Naive thymus-derived CD4-positive, alpha-beta T cell (primary cell): ENCODE data around the gene RIMS1. TPM values are rescaled to one million over a fixed set of nuclear protein-coding genes. Genes with fewer than 3 reads are reported as not detected.

Experiments used
- ATAC-seq: fragments of 150-1000 bp; cut with Tn5 transposase; 2 replicates; pipeline ENCODE4 v1.10.0; 2021; ENCODE audit warnings: mild to moderate bottlenecking, moderate library complexity
- CTCF ChIA-PET: fragments of 350-600 bp; sonication (Branson Sonifier 250); formaldehyde crosslinking; loops from one replicate; lab custom pipeline; 2021; ENCODE audit warnings: antibody characterized with exemption; lab: Charles Lee
- POLR2A ChIA-PET: fragments of 350-600 bp; sonication (Branson Sonifier 250); formaldehyde crosslinking; loops from one replicate; lab custom pipeline; 2021; ENCODE audit warnings: antibody characterized with exemption, inconsistent platforms; lab: Charles Lee
- DNase-seq, 9 donors: peaks; one replicate each; pipeline versions ENCODE4 v3.0.0 to v3.0.0-alpha.2; 2020 to 2022; ENCODE audit warnings: mixed read lengths in 1 of 9
- H3K27ac ChIP-seq: one replicate; pipeline ENCODE4 v1.7.0; 2013; ENCODE audit warnings: mild to moderate bottlenecking, low read depth, low read length, moderate library complexity
- H3K27me3 ChIP-seq, 2 donors: one replicate each; pipeline ENCODE4 v1.7.0; 2013; ENCODE audit warnings: low read length in 2 of 2, mild to moderate bottlenecking in 2 of 2, moderate library complexity in 2 of 2; ENCODE audit not compliant: control insufficient read depth in 2 of 2, insufficient read depth in 2 of 2
- H3K36me3 ChIP-seq, 3 experiments: 1 replicate in 2 of 3; 2 replicates in 1 of 3; pipeline ENCODE4 v1.7.0; 2013; ENCODE audit warnings: low read length in 3 of 3, mild to moderate bottlenecking in 3 of 3, moderate library complexity in 1 of 3; ENCODE audit not compliant: insufficient read depth in 3 of 3, control insufficient read depth in 2 of 3
- H3K4me1 ChIP-seq, 2 donors: one replicate each; pipeline ENCODE4 v1.7.0; 2013; ENCODE audit warnings: low read length in 2 of 2, mild to moderate bottlenecking in 2 of 2, moderate library complexity in 1 of 2; ENCODE audit not compliant: control insufficient read depth in 2 of 2, insufficient read depth in 2 of 2
- H3K4me3 ChIP-seq: 2 replicates; pipeline ENCODE4 v1.7.0; 2013; ENCODE audit warnings: mild to moderate bottlenecking, low read length
- H3K9me3 ChIP-seq, 3 experiments: 1 replicate in 2 of 3; 2 replicates in 1 of 3; pipeline ENCODE4 v1.7.0; 2013; ENCODE audit warnings: low read length in 3 of 3; ENCODE audit not compliant: control insufficient read depth in 2 of 3
- H3K27ac Mint-ChIP-seq, 9 donors: one replicate each; pipeline ENCODE4 v1.8.0; 2020 to 2022; ENCODE audit warnings: mixed read lengths in 9 of 9, mild to moderate bottlenecking in 8 of 9, moderate library complexity in 5 of 9, inconsistent platforms in 2 of 9
- H3K27me3 Mint-ChIP-seq, 5 donors: one replicate each; pipeline ENCODE4 v1.8.0; 2021 to 2022; ENCODE audit warnings: mixed read lengths in 5 of 5, mild to moderate bottlenecking in 1 of 5
- H3K36me3 Mint-ChIP-seq, 5 donors: one replicate each; pipeline ENCODE4 v1.8.0; 2020 to 2022; ENCODE audit warnings: mixed read lengths in 5 of 5, mild to moderate bottlenecking in 3 of 5, inconsistent platforms in 1 of 5
- H3K4me1 Mint-ChIP-seq, 7 donors: one replicate each; pipeline ENCODE4 v1.8.0; 2020 to 2022; ENCODE audit warnings: mixed read lengths in 7 of 7, mild to moderate bottlenecking in 3 of 7, inconsistent platforms in 1 of 7
- H3K4me3 Mint-ChIP-seq, 10 donors: one replicate each; pipeline ENCODE4 v1.8.0; 2020 to 2022; ENCODE audit warnings: mild to moderate bottlenecking in 10 of 10, mixed read lengths in 10 of 10, moderate library complexity in 6 of 10, inconsistent platforms in 2 of 10
- H3K9me3 Mint-ChIP-seq, 11 donors: one replicate each; pipeline ENCODE4 v1.8.0; 2020 to 2022; ENCODE audit warnings: mixed read lengths in 11 of 11, mild to moderate bottlenecking in 4 of 11, inconsistent platforms in 1 of 11, moderate library complexity in 1 of 11
- intact Hi-C, 2 donors: fragments of 100-400 bp; cut with micrococcal nuclease; formaldehyde crosslinking; loops; one replicate each; pipeline ENCODE4 v1.15.1; 2023
- polyA plus RNA-seq, 2 donors: library from polyadenylated mRNA; unstranded; fragments of 300-500 nt; fragmentation: Illumina TruSeq; gene quantifications; one replicate each; pipeline ENCODE4 v1.2.3, GENCODE V29; 2021
- total RNA-seq, 6 experiments: library from RNA in 5 of 6; stranded (reverse) in 5 of 6; gene quantifications; 1 replicate in 5 of 6; 2 replicates in 1 of 6; pipeline ENCODE4 v1.2.3 and lab custom pipeline; 2021 to 2026

The RIMS1 gene
- total and polyA plus RNA-seq, 7 experiments from 2014 or later, result not detected

GRCh38 chr6:72182337-72183246, 296.2 kb downstream of the RIMS1 start:
- DNase-seq, result no peak
- Histone ChIP-seq H3K9me3 (no peaks in the 10 kb centered on the region), H3K27me3 (no peaks in the 10 kb centered on the region), H3K4me3 (no peak overlapping the region), H3K4me1 (no peaks in the 10 kb centered on the region), H3K36me3 (no peaks in the 10 kb centered on the region), H3K27ac (no peak overlapping the region)
- intact Hi-C loops, result no loop called here
- Mint-ChIP-seq H3K4me3 (peak overlapping the region in 6 of 10 donors; percentile 34 to 70 (median 58)), H3K27ac (peak overlapping the region in 2 of 9 donors; percentile 36 to 53), H3K9me3 (peaks cover 0 to 12% (median 5%) of the 10 kb centered on the region in 11 donors), H3K36me3 (peaks cover 0 to 12% (median 0%) of the 10 kb centered on the region in 5 donors), H3K27me3 (peaks cover 38 to 53% (median 49%) of the 10 kb centered on the region in 5 donors), H3K4me1 (peaks cover 3 to 7% (median 5%) of the 10 kb centered on the region in 7 donors)
- CTCF ChIA-PET, result no interaction called here
- ATAC-seq, result no peak
- POLR2A ChIA-PET, result no interaction called here

- POLR2A ChIA-PET, result no interaction called here
- Histone ChIP-seq H3K36me3 (no peaks in the 10 kb centered on the region), H3K4me1 (no peaks in the 10 kb centered on the region), H3K4me3 (no peak overlapping the region), H3K9me3 (no peaks in the 10 kb centered on the region), H3K27ac (no peak overlapping the region), H3K27me3 (no peaks in the 10 kb centered on the region)
- DNase-seq, result no peak
- Mint-ChIP-seq H3K4me1 (peaks cover 0 to 2% (median 0%) of the 10 kb centered on the region in 7 donors), H3K9me3 (peaks cover 0 to 2% (median 0%) of the 10 kb centered on the region in 11 donors), H3K4me3 (no peak overlapping the region), H3K27ac (no peak overlapping the region), H3K27me3 (no peaks in the 10 kb centered on the region), H3K36me3 (no peaks in the 10 kb centered on the region)
- CTCF ChIA-PET, result no interaction called here
- no peak for ATAC-seq
- intact Hi-C loops, result no loop called here
These were observed 317.6 kb downstream of the RIMS1 start for GRCh38 chr6:72203983-72204382.

- Histone ChIP-seq H3K27ac (no peak overlapping the region), H3K4me3 (no peak overlapping the region), H3K4me1 (no peaks in the 10 kb centered on the region), H3K36me3 (no peaks in the 10 kb centered on the region), H3K9me3 (no peaks in the 10 kb centered on the region), H3K27me3 (no peaks in the 10 kb centered on the region)
- POLR2A ChIA-PET, result no interaction called here
- ATAC-seq (no peak), DNase-seq (no peak)
- Mint-ChIP-seq H3K4me3 (no peak overlapping the region), H3K9me3 (peaks cover 0 to 2% (median 0%) of the 10 kb centered on the region in 11 donors), H3K36me3 (no peaks in the 10 kb centered on the region), H3K4me1 (no peaks in the 10 kb centered on the region), H3K27ac (no peak overlapping the region), H3K27me3 (no peaks in the 10 kb centered on the region)
- intact Hi-C loops, result no loop called here
- CTCF ChIA-PET, result no interaction called here
These were observed 319.1 kb downstream of the RIMS1 start for GRCh38 chr6:72205500-72205899.

- no peaks in the 10 kb centered on the region for H3K9me3 ChIP-seq
- Mint-ChIP-seq H3K27me3 (no peaks in the 10 kb centered on the region), H3K27ac (no peak overlapping the region), H3K36me3 (no peaks in the 10 kb centered on the region), H3K4me1 (no peaks in the 10 kb centered on the region), H3K4me3 (no peak overlapping the region), H3K9me3 (peaks cover 0 to 2% (median 0%) of the 10 kb centered on the region in 11 donors)
- no peak overlapping the region for H3K27ac ChIP-seq
- DNase-seq (no peak), ATAC-seq (no peak)
- H3K36me3 ChIP-seq, result no peaks in the 10 kb centered on the region
- H3K4me1 ChIP-seq, result no peaks in the 10 kb centered on the region
- intact Hi-C loops, result no loop called here
- no peaks in the 10 kb centered on the region for H3K27me3 ChIP-seq
- no peak overlapping the region for H3K4me3 ChIP-seq
- CTCF ChIA-PET, result no interaction called here
- POLR2A ChIA-PET, result no interaction called here
These were observed 320.3 kb downstream of the RIMS1 start for GRCh38 chr6:72206606-72207005.

- no peak overlapping the region for H3K27ac ChIP-seq
- peaks cover 0 to 6% (median 0%) of the 10 kb centered on the region in 5 donors for H3K27me3 Mint-ChIP-seq
- no peaks in the 10 kb centered on the region for H3K9me3 ChIP-seq
- DNase-seq (no peak), ATAC-seq (no peak)
- H3K27me3 ChIP-seq, result no peaks in the 10 kb centered on the region
- no peak overlapping the region for H3K4me3 ChIP-seq
- no peak overlapping the region for H3K27ac Mint-ChIP-seq
- no peaks in the 10 kb centered on the region for H3K36me3 ChIP-seq
- no peaks in the 10 kb centered on the region for H3K36me3 Mint-ChIP-seq
- no peaks in the 10 kb centered on the region for H3K4me1 Mint-ChIP-seq
- no peaks in the 10 kb centered on the region for H3K4me1 ChIP-seq
- peaks cover 0 to 4% (median 0%) of the 10 kb centered on the region in 11 donors for H3K9me3 Mint-ChIP-seq
- POLR2A ChIA-PET, result no interaction called here
- CTCF ChIA-PET, result no interaction called here
- H3K4me3 Mint-ChIP-seq, result no peak overlapping the region
- intact Hi-C loops, result no loop called here
These were observed 326.3 kb downstream of the RIMS1 start for GRCh38 chr6:72212686-72213085.

- Mint-ChIP-seq H3K27me3 (peaks cover 0 to 6% (median 0%) of the 10 kb centered on the region in 5 donors), H3K36me3 (no peaks in the 10 kb centered on the region), H3K4me3 (no peak overlapping the region), H3K9me3 (peaks cover 0 to 4% (median 0%) of the 10 kb centered on the region in 11 donors), H3K4me1 (no peaks in the 10 kb centered on the region), H3K27ac (no peak overlapping the region)
- H3K4me3 ChIP-seq, result no peak overlapping the region
- H3K4me1 ChIP-seq, result no peaks in the 10 kb centered on the region
- H3K27ac ChIP-seq, result no peak overlapping the region
- intact Hi-C loops, result no loop called here
- ChIA-PET CTCF (no interaction called here), POLR2A (no interaction called here)
- H3K36me3 ChIP-seq, result no peaks in the 10 kb centered on the region
- no peaks in the 10 kb centered on the region for H3K9me3 ChIP-seq
- no peaks in the 10 kb centered on the region for H3K27me3 ChIP-seq
- DNase-seq (no peak), ATAC-seq (no peak)
These were observed 327.3 kb downstream of the RIMS1 start for GRCh38 chr6:72213654-72214053.
